ENCODE measurements around the gene GDPD3.
"Not testable (repeated sequence)": the region's sequence is repeated elsewhere in the genome, so short reads cannot be mapped to it uniquely, and the experiment has no call there.

The GDPD3 gene

DNA sequence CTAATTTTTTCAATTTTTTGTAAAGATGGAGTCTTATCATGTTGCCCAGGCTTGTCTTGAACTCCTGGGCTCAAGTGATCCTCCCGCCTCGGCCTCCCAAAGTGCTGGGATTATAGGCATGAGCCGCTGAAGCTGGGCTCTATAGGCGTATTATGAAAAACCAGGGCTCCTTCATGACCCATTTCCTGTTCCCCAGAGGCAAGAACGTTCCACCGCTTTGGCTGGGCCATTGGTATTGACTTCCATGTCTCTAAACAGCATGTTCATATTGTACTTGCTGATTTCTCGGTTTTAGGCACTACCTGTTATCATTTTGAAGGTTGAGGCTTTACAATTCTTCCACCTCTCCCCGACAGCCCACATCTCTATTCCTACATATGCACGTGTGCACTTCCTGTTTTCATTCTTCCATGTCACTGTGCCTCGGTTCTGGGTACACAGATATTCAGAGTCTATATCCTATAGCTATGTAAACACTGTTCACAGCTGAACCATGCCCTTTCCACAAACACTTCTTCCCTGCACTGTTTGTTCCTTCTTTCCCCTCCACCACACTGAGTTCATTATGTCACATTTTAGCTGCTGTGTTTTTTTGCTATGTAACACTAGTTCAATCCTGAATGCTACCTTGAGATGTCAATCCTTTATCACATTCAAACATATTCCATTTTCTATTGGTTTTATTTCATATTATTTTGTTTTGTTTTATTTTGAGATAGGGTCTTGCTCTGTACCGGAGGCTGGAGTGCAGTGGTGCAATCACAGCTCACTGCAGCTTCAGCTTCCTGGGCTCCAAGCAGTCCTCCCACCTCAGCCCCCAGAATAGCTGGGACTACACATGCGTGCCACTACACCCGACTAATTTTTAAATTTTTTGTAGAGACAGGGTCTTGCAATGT is 26.5 kb upstream of the GDPD3 start:
- H3K4me3 ChIP-seq (ENCODE audit: low read length) = no peak overlapping the region
- no peak for DNase-seq (ENCODE audit: low read depth)
- TF ChIP-seq, protein P1, sequence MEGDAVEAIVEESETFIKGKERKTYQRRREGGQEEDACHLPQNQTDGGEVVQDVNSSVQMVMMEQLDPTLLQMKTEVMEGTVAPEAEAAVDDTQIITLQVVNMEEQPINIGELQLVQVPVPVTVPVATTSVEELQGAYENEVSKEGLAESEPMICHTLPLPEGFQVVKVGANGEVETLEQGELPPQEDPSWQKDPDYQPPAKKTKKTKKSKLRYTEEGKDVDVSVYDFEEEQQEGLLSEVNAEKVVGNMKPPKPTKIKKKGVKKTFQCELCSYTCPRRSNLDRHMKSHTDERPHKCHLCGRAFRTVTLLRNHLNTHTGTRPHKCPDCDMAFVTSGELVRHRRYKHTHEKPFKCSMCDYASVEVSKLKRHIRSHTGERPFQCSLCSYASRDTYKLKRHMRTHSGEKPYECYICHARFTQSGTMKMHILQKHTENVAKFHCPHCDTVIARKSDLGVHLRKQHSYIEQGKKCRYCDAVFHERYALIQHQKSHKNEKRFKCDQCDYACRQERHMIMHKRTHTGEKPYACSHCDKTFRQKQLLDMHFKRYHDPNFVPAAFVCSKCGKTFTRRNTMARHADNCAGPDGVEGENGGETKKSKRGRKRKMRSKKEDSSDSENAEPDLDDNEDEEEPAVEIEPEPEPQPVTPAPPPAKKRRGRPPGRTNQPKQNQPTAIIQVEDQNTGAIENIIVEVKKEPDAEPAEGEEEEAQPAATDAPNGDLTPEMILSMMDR (conservative IDR thresholded peaks at IDR 0.05; ENCODE audit: low read depth, low read length) = no peak

DNA sequence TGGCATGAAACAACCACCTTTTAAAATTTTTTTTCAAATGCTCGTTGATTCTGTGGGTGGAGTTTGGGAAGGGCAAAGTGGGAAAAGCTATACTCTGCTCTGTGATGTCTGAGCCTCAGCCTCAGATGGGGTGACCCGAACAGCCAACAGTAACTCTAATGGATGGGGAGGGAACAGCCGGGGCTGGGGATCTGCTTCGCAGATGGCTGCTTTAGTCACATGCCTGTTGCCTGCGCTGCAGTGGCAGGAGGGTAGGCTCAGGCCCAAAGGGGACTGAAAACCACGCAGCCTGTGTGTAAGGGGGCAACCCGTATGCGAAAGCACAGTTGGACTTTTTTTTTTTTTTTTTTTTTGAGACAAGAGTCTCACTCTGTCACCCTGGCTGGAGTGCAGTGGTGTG is 24.6 kb upstream of the GDPD3 start:
- DNase-seq (ENCODE audit: low read depth) = no peak
- no peak overlapping the region for H3K4me3 ChIP-seq (ENCODE audit: low read length)

DNA sequence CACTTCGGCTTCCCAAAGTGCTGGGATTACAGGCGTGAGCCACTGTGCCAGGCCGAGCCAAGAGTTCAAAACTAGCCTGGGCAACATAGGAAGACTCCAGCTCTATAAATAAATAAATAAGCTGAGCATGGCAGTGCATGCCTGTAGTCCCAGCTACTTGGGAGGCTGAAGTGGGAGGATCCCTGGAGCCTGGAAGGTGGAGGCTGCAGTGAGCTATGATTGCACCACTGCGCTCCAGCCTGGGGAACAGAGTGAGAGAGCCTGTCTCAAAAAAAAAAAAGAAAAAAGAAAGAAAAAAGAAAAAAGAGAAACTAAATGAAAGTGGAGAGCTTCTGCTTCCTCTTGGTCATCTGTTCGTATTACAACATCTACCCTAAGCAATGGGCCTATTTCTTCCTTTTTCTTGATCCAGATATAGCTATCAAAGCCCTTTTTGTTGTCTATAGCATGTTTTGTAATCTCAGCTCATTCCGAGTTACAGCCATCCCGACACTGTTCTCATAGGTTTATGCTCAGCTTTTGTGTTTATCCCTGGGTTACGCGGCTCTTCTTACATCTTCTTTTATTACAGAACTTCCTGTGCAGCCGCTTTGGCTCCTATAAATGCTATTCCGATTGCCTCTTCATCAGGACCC is 23.8 kb upstream of the GDPD3 start:
- DNase-seq (ENCODE audit: low read depth) = no peak
- TF ChIP-seq, protein P1 (conservative IDR thresholded peaks at IDR 0.05; ENCODE audit: low read depth, low read length) = no peak
- no peak overlapping the region for H3K4me3 ChIP-seq (ENCODE audit: low read length)

More for the DNA sequence above, 24.6 kb upstream of the GDPD3 start:
- TF ChIP-seq, protein P1 (conservative IDR thresholded peaks at IDR 0.05; ENCODE audit: low read depth, low read length) = no peak

DNA sequence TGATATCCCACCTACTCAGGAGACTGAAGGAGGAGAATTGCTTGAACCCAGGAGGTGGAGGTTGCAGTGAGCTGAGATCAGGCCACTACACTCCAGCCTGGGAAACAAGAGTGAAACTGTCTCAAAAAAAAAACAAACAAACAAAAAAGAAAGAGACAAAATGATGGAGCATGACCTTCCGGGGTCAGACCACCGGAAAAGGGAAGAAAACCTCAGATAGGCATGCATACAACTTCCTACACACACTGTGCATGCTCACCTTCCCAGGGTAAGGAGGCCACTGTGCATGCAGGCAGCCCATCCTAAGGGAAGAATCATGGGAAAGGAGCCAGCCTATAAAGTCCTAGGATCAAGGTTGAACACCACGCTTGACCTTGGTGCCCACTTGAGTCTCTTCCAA is 19.3 kb upstream of the GDPD3 start:
- DNase-seq (ENCODE audit: low read depth) = no peak
- TF ChIP-seq, protein P1 (conservative IDR thresholded peaks at IDR 0.05; ENCODE audit: low read depth, low read length) = no peak
- no peak overlapping the region for H3K4me3 ChIP-seq (ENCODE audit: low read length)

DNA sequence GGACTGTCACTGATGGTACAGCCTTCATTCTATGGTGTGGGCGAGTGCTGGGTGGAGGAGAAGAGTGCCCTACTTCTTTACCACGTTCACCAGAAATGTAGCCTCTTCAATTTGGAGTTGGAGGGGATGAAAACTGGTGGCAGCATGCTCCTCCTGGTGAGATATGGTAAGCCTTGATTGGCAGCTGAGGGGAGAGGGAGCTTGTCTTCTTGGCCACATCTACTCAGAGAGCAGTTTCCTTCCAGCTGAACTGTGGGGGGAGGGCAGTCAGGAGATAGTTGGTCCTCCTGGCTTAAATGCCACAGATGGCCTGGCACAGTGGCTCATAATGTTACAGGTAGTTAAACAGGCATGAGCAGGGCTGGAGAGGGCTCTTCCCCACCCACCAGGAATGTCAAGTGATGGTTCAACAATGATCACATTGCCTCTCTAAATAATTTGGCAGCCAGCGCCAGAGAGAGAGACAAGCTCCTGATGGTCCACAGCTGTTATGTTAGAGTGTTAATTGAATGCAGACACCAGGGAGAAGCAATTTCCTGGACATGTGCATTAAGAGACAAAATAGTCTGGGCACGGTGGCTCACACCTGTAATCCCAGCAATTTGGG is 18.6 kb upstream of the GDPD3 start:
- TF ChIP-seq, protein P1 (conservative IDR thresholded peaks at IDR 0.05; ENCODE audit: low read depth, low read length) = no peak
- DNase-seq (ENCODE audit: low read depth) = no peak
- no peak overlapping the region for H3K4me3 ChIP-seq (ENCODE audit: low read length)

DNA sequence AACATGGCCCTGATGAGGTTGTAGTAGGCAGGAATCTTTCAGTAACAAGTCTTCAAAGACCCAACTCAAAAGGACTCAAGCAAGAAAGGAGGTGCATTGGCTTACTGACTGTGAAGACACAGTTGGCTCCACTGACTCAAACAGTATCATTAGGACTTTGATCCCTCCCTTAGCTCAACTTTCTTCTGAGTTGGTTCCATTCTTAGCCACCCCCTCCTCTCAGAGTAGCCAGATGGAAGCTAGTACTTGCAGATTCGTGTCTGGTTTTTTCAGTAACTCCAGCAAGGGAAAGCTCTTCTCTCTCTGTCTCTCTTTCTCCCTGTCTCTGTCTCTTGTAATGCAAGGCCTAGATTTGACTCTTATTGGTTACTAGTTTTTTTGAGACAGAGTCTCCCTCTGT is 14.7 kb upstream of the GDPD3 start:
- TF ChIP-seq, protein P1 (conservative IDR thresholded peaks at IDR 0.05; ENCODE audit: low read depth, low read length) = no peak
- no peak overlapping the region for H3K4me3 ChIP-seq (ENCODE audit: low read length)
- no peak for DNase-seq (ENCODE audit: low read depth)

DNA sequence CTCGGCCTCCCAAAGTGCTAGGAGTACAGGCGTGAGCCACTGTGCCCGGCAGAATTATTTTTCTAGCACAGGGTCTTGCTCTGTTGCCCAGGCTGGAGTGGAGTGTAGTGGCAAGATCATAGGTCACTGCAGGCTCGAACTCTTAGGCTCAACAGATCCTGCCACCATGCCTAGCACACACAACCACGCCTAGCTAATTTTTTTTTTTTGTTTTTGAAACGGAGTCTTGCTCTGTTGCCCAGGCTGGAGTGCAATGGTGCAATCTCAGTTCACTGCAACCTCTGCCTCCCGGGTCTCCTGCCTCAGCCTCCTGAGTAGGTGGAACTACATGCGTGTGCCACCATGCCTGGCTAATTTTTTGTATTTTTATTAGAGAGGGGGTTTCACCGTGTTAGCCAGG is 12.4 kb upstream of the GDPD3 start:
- not testable (repeated sequence) for DNase-seq (ENCODE audit: low read depth); H3K4me3 ChIP-seq (ENCODE audit: low read length)

Measured in retinal pigment epithelial cell (primary cell).